Measurements from ENCODE around the gene ANKRD61. TPM values are rescaled to one million over a fixed set of nuclear protein-coding genes. Genes with fewer than 3 reads are reported as not detected.
"Not testable (repeated sequence)": the region's sequence is repeated elsewhere in the genome, so short reads cannot be mapped to it uniquely, and the experiment has no call there.

The ANKRD61 gene
- total and polyA plus RNA-seq, 12 donors = 0.13 to 0.52 (median 0.28) TPM; not detected in 8

- Histone ChIP-seq H3K27ac (peak overlapping the region in 1 of 5 donors; percentile 47), H3K27me3 (no peaks in the 10 kb centered on the region), H3K4me1 (replicated peaks in 1 of 2) (no peaks in the 10 kb centered on the region), H3K36me3 (replicated peaks in 1 of 2) (no peaks in the 10 kb centered on the region), H3K4me3 (no peak overlapping the region), H3K9me3 (replicated peaks in 1 of 3) (no peaks in the 10 kb centered on the region)
- 50 to 68% (median 53%) methylated on average over 3 of the region's 3 CpGs for WGBS, 4 donors
- intact Hi-C loops (cut with DNase I) = no loop called here
- no peak for DNase-seq
- TF ChIP-seq POLR2A (IDR thresholded peaks at IDR 0.05) (no peak), CTCF (IDR thresholded peaks at IDR 0.05) (no peak)
Measured at GRCh38 chr7:6078548-6078947, 47.4 kb downstream of the ANKRD61 start.

- DNase-seq; intact Hi-C loops (cut with DNase I); H3K4me3 ChIP-seq; H3K36me3 ChIP-seq (replicated peaks in 1 of 2); H3K9me3 ChIP-seq (replicated peaks in 1 of 3); H3K27ac ChIP-seq; H3K27me3 ChIP-seq; H3K4me1 ChIP-seq (replicated peaks in 1 of 2): not testable (repeated sequence)
- WGBS, 4 donors = 92 to 96% (median 94%) methylated on average over 6 of the region's 6 CpGs
Measured at GRCh38 chr7:6083047-6083446, 51.9 kb downstream of the ANKRD61 start.

Small RNA genes lying within 50 kb of the gene (small RNA-seq; reads per million reads assigned to genes)
- gene RF00019 = 0 reads per million in 2 donors
- 0 reads per million in 2 donors for gene RNU6-218P
- 0.12 to 0.42 reads per million in 2 donors for gene SNORA80D

Other genes with a start within 250 kb of the ANKRD61 start
- gene RNF216, start 249.7 kb upstream of the ANKRD61 start, total RNA-seq = 10 to 100 TPM; 13.7 to 35.7 (median 27.8) TPM
- gene RNF216, start 249.7 kb upstream of the ANKRD61 start, polyA plus RNA-seq = 10 to 100 TPM; 13.6 to 19.6 (median 14.6) TPM
- gene OCM, start 150.6 kb upstream of the ANKRD61 start, total RNA-seq = not detected
- under 1 TPM; 0.26 to 0.80 (median 0.64) TPM for gene OCM, start 150.6 kb upstream of the ANKRD61 start, polyA plus RNA-seq
- gene CCZ1, start 132.6 kb upstream of the ANKRD61 start, total RNA-seq = 100 to 1,000 TPM in 4 of 9 donors, 10 to 100 TPM in 5; 76.5 to 140 (median 96.1) TPM
- 100 to 1,000 TPM in 1 of 3 donors, 10 to 100 TPM in 2; 49.2 to 132 (median 76.0) TPM for gene CCZ1, start 132.6 kb upstream of the ANKRD61 start, polyA plus RNA-seq
- 1 to 10 TPM in 1 of 9 donors, under 1 TPM in 7, not detected in 1; 0.28 to 7.0 (median 0.64) TPM for gene RSPH10B, start 60.7 kb upstream of the ANKRD61 start, total RNA-seq
- under 1 TPM; 0.49 to 0.80 (median 0.67) TPM for gene RSPH10B, start 60.7 kb upstream of the ANKRD61 start, polyA plus RNA-seq
- 10 to 100 TPM in 8 of 9 donors, 1 to 10 TPM in 1; 7.3 to 18.0 (median 14.7) TPM for gene PMS2, start 22.3 kb upstream of the ANKRD61 start, total RNA-seq
- gene PMS2, start 22.3 kb upstream of the ANKRD61 start, polyA plus RNA-seq = 10 to 100 TPM in 1 of 3 donors, 1 to 10 TPM in 2; 4.7 to 13.6 (median 6.4) TPM
- gene AIMP2, start 22.1 kb upstream of the ANKRD61 start, total RNA-seq = 10 to 100 TPM; 27.3 to 77.5 (median 45.3) TPM
- gene AIMP2, start 22.1 kb upstream of the ANKRD61 start, polyA plus RNA-seq = 10 to 100 TPM; 10.5 to 47.1 (median 12.5) TPM
- gene EIF2AK1, start 27.8 kb downstream of the ANKRD61 start, total RNA-seq = 100 to 1,000 TPM in 7 of 9 donors, 10 to 100 TPM in 2; 52.9 to 292 (median 121) TPM
- gene EIF2AK1, start 27.8 kb downstream of the ANKRD61 start, polyA plus RNA-seq = 100 to 1,000 TPM in 1 of 3 donors, 10 to 100 TPM in 2; 56.9 to 119 (median 65.0) TPM
- gene USP42, start 73.6 kb downstream of the ANKRD61 start, total RNA-seq = 10 to 100 TPM in 1 of 9 donors, 1 to 10 TPM in 8; 3.3 to 15.0 (median 7.9) TPM
- 1 to 10 TPM; 3.5 to 5.6 (median 5.3) TPM for gene USP42, start 73.6 kb downstream of the ANKRD61 start, polyA plus RNA-seq
- gene CYTH3, start 241.2 kb downstream of the ANKRD61 start, total RNA-seq = 10 to 100 TPM; 11.4 to 34.3 (median 18.3) TPM
- gene CYTH3, start 241.2 kb downstream of the ANKRD61 start, polyA plus RNA-seq = 10 to 100 TPM in 1 of 3 donors, 1 to 10 TPM in 2; 7.9 to 12.9 (median 9.5) TPM